ENCODE data around the gene DPEP3.
"Not testable (repeated sequence)": the region's sequence is repeated elsewhere in the genome, so short reads cannot be mapped to it uniquely, and the experiment has no call there.

The DPEP3 gene

DNA sequence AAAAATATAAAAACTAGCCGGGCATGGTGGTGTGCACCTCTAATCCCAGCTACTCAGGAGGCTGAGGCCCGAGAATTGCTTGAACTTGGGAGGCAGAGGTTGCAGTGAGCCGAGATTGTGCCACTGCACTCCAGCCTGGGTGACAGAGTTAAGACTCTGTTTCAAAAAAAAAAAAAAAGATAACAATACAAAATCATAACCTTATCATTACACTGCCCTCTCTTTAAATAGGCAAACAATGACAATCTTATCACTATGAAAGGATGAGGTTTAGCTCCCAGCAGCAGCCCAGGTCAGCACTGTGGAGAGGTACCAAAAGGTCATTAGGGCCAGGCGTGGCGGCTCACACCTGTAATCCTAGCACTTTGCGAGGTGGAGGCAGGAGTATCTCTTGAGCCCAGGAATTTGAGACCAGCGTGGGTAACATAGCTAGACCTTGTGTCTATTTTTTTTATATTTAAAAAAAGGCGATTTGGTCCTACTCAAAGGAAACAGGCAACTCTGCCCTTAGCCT is 38.9 kb upstream of the DPEP3 start:
- no peak overlapping the region for H3K4me3 ChIP-seq (ENCODE audit: low read depth, low read length)
- no peak for DNase-seq (ENCODE audit: low read depth)
- TF ChIP-seq CTCF (IDR thresholded peaks at IDR 0.05; ENCODE audit: low read depth, low read length, missing control alignments) = no peak
- in situ Hi-C loops (cut with HindIII; ENCODE audit: low sequenced_read_pairs) = loop anchor here (25.0 kb wide), 1 partner anchor 107 kb away; no protein-coding TSS in a partner anchor

DNA sequence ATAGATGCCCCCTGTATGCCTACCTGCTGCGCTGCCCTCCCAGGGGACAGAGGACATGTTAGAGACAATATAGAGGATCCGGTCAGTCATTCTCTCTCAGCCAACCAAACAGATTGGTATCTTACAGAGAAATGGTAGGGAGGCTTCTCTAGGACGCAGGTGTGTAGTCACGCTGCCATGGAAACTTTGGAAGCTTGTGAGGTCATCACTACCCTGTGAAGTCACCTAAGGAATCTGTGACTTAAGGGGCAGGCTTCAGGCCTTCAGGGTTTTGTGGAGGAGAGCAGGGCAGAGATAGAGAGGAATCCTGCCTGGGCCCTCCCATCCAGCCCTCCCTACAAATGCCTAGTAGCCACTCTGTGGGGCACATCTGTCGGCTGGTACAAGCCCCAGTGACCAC is 35.4 kb upstream of the DPEP3 start, which contains the start of gene DPEP2NB:
Gene DPEP2NB (minus strand): TSS at position 231 of the 400 bp plus-strand sequence. CDS start 141 bp downstream, at position 90.
- TF ChIP-seq CTCF (IDR thresholded peaks at IDR 0.05; ENCODE audit: low read depth, low read length, missing control alignments) = no peak
- in situ Hi-C loops (cut with HindIII; ENCODE audit: low sequenced_read_pairs) = loop anchor here (25.0 kb wide), 1 partner anchor 103 kb away; no protein-coding TSS in a partner anchor
- no peak for DNase-seq (ENCODE audit: low read depth)
- H3K4me3 ChIP-seq (ENCODE audit: low read depth, low read length) = no peak within 1 kb of the TSS

DNA sequence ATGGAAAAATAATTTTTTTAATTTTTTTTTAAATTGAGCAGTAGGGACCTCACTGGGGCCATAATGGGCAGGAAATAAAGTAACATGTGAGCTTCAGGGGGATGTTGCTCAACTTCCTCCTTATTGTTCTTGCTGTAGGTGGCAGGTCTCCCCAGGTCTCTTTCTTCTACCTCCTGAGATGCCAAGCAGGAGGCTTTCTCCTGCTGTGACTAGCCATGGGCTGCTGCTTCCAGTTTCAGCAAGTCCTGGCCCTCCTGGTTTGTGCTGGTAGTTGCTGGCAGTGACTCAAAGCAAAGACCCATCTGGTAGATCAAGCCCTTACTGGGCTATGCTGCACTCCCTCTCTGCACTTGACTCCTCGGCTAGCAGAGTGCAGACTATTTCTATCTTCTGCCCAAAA is 33.1 kb upstream of the DPEP3 start:
- no peak for DNase-seq (ENCODE audit: low read depth)
- H3K4me3 ChIP-seq (ENCODE audit: low read depth, low read length) = no peak overlapping the region
- in situ Hi-C loops (cut with HindIII; ENCODE audit: low sequenced_read_pairs) = loop anchor here (25.0 kb wide), 1 partner anchor 101 kb away; no protein-coding TSS in a partner anchor
- no peak for TF ChIP-seq CTCF (IDR thresholded peaks at IDR 0.05; ENCODE audit: low read depth, low read length, missing control alignments)

GRCh38 chr16:68009872-68010271 is 29.6 kb upstream of the DPEP3 start:
- not testable (repeated sequence) for H3K4me3 ChIP-seq (ENCODE audit: low read depth, low read length)
- in situ Hi-C loops (cut with HindIII; ENCODE audit: low sequenced_read_pairs) = loop anchor here (25.0 kb wide), 1 partner anchor 98 kb away; no protein-coding TSS in a partner anchor

DNA sequence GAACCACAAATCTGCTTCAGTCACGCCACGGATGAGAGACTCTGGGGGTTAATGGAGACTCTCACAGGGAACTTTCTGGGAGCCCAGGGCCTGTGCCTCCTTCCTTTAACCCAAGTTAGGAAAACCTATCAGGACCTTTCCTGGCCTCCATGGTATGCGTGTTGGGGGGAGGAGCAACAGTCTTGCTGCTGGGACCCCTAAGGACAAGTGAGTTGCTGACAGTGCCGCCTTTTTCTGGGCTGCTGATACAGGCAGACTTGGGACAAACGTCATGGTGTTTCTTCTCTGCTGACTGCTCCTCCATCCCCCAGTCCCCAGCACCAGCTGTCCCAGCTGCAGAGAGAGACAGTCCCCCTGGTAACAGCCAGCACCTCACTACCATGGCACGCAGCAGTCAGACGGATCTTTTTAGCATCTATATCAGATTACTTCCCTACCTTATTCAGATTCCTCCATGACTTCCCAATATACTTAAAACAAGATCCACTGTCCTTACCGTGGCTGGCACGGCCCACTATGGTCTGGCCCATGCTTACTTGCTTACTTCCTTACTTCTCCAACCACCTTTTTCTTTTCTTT is 28.9 kb upstream of the DPEP3 start:
- H3K4me3 ChIP-seq (ENCODE audit: low read depth, low read length) = no peak overlapping the region
- no peak for TF ChIP-seq CTCF (IDR thresholded peaks at IDR 0.05; ENCODE audit: low read depth, low read length, missing control alignments)
- in situ Hi-C loops (cut with HindIII; ENCODE audit: low sequenced_read_pairs) = loop anchor here (25.0 kb wide), 1 partner anchor 97 kb away; no protein-coding TSS in a partner anchor
- no peak for DNase-seq (ENCODE audit: low read depth)

More at GRCh38 chr16:68009872-68010271, 29.6 kb upstream of the DPEP3 start:
- not testable (repeated sequence) for DNase-seq (ENCODE audit: low read depth)

GRCh38 chr16:68005786-68006286 is 25.5 kb upstream of the DPEP3 start:
- H3K4me3 ChIP-seq (ENCODE audit: low read depth, low read length) = no peak overlapping the region
- no peak for TF ChIP-seq CTCF (IDR thresholded peaks at IDR 0.05; ENCODE audit: low read depth, low read length, missing control alignments)
- in situ Hi-C loops (cut with HindIII; ENCODE audit: low sequenced_read_pairs) = loop anchor here (25.0 kb wide), 1 partner anchor 94 kb away; no protein-coding TSS in a partner anchor
- DNase-seq (ENCODE audit: low read depth) = no peak

- no peak for DNase-seq (ENCODE audit: low read depth)
- in situ Hi-C loops (cut with HindIII; ENCODE audit: low sequenced_read_pairs) = loop anchor here (25.0 kb wide), 1 partner anchor 93 kb away; no protein-coding TSS in a partner anchor
- H3K4me3 ChIP-seq (ENCODE audit: low read depth, low read length) = no peak overlapping the region
- TF ChIP-seq CTCF (IDR thresholded peaks at IDR 0.05; ENCODE audit: low read depth, low read length, missing control alignments) = no peak
Measured at GRCh38 chr16:68005211-68005610, 24.9 kb upstream of the DPEP3 start.

Measured in astrocyte of the cerebellum (primary cell).